Cerebellar cortex (tissue), 1 donor: ENCODE results near the gene CDS2.

Source experiments
- DNase-seq: peaks from one replicate; pipeline ENCODE4 v3.0.0-alpha.2; 2015; ENCODE audit warnings: low spot score

CDS2 gene

DNA sequence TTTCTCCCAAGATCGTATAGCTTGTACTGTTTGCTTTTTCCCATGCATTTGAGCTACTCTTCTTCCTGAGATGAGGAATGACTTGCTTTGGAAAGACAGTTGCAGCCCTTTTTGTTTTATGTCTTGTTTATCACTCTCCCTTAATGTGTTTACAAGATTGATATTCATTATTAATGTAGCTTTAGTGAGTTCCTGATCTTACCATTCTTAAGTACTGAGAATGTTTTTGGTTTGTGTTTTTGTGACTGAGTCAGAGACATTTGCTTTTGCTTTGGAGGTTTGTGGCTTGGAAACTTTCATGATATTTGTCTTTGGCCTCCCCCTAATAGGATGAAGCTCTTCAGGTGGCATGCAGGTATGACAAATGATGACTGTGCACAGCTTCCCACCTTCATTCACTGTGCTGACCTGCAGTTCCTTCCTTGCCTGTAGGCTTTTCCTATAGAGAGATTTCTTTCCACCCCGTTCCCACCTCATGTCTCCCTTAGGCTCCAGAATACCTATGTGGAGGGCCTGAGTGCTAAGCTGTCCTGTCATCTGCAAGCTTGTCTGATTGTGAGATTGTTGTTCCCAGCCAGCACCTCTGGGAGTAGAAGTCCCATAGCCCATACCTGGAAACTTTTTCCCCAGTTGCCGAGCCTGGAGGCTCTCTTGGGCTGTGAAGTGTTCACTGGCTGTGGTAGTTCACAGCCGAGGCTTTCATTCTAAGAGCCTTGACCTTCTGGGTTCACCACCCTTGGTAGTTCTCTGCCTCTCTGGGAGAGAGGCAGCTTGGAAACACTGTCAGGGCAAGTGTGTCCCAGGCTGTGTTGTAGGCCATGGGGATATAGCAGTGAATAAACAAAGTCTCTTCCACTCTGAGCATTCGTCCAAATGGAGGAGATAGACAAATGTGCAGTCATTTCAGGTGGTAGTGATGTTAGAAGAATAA, 27.1 kb downstream of the CDS2 start:
- no peak for DNase-seq

DNA sequence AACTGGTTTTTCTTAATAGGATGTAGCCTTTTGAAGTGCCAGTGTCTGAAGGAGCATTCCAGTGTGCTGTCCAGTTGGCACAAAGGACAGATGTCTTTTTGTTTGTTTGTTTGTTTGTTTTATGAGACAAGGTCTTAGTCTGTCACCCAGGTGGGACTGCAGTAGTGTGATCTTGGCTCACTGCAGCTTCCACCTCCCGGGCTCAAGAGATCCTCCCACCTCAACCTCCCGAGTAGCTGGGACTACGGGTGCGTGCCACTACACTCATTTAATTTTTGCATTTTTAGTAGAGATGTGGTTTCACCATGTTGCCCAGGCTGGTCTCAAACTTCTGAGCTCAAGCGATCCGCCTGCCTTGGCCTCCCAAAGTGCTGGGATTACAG, 27.7 kb downstream of the CDS2 start:
- no peak for DNase-seq

DNA sequence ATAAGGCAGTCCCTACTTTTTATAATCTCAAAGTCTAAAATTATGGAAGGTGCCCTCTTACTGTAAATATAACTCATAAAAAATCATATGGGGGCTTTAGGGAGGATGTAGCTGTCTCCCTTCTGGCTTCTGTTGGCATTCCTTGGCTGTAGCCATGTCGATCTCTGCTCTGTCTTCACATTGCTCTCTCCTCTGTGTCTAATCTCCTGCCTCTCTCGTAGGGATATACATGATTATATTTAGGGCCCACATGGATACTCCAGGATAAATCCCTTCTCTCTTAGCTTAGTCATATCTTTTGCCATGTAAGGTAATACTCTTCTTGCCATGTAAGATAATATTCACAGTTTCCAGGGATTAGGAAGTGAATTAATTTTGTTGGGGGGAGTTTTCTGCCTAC, 28.6 kb downstream of the CDS2 start:
- DNase-seq, result no peak

DNA sequence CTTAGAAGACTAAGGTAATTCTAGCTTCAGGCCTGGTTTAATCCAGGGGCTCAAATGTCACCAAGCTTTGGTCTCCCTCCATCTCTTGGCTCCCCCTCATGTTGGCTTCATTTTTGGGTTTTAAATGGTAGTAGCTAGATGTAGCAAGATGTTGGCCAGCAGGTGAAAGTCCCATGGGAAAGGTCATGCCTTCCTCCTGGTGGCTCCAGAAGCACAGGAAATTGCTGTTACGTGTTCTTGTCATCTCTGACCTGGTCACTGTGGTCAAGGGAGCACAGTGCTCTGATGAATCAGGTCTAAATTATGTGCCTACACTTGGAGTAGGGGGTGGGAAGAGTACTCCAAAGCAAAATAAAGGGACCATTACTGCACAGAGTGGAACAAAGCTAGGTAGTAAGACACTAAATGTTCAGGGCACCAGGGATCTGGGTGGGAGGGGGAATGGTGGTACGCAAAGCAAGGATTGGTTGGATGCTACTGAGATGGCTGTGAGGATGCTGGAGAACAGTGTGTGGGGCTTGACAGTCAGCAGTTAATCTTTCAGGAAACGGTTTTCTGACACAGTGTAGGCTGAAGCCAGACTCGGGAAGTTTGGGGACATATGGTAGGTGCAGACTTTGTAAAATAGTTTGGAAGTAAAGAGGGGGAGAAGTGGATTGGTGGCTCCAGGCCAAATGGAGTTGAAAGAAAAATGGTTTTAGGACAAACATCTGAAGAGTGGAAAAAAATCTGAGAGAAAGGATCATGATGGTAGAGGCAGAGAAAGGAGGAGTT, 30.1 kb downstream of the CDS2 start:
- DNase-seq, result no peak

DNA sequence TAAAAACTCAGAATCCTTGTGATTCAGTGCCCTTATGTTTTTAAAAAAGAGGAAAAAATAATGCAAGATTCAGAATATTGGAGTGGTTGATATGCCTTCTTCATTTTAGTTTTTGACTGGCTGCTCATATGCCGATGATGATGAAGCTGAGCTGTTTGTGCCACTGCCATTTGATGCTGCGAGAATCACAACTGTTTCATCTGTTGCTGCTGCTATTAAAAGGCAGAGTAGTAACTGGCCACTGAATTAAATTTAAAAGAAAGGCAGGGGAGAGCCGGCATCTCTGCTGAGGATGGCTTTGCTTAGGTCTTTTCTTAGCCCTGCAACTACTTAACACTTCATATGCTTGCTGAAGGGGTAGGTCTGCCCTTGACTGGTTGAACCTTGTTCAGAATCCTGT, 33.1 kb downstream of the CDS2 start:
- DNase-seq, result no peak

DNA sequence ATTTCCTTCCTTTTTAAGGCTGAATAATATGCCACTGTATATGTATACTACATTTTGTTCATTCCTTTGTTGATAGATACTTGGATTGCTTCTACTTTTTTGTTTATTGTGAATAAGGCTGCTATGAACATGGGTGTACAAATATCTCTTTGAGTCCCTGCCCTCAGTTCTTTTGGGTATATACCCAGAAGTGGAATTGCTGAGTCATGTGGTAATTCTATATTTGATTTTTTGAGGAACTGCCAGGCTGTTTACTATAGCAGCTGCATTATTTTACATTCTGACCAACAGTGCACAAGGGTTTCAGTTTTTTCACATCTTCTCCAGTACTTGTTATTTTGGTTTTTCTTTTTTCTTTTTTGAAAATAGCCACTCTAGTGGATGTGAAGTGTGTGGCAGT, 34.1 kb downstream of the CDS2 start:
- DNase-seq, result no peak

DNA sequence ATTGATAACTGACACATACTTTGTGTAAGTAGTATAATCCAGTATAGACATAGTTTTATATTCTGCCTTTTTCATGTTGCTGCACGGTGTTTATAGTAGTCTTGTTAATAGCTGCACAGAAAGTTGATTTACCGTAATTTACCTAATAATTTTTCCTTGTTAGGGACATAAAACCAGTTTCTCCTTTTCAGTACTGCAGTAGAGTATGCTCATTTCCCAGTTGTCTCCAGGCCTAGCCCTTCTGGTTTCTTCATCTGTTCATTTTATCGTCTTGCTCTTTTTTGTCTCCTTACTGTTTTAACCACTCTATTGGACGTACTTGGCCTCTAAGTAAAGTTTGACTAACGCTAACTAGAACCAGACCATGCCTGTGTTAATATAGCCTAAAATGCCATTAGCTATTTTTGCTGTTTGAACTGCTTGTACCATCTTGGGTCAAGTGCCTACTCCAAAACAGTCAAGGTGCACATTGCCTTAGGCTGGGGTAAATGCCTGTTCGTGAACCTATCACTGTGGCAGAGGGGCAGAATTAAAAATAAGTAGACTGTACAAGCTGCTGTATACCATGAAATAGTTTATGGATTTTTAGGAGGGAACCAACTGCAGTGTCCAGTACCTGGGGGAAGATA, 34.8 kb downstream of the CDS2 start:
- DNase-seq, result no peak

DNA sequence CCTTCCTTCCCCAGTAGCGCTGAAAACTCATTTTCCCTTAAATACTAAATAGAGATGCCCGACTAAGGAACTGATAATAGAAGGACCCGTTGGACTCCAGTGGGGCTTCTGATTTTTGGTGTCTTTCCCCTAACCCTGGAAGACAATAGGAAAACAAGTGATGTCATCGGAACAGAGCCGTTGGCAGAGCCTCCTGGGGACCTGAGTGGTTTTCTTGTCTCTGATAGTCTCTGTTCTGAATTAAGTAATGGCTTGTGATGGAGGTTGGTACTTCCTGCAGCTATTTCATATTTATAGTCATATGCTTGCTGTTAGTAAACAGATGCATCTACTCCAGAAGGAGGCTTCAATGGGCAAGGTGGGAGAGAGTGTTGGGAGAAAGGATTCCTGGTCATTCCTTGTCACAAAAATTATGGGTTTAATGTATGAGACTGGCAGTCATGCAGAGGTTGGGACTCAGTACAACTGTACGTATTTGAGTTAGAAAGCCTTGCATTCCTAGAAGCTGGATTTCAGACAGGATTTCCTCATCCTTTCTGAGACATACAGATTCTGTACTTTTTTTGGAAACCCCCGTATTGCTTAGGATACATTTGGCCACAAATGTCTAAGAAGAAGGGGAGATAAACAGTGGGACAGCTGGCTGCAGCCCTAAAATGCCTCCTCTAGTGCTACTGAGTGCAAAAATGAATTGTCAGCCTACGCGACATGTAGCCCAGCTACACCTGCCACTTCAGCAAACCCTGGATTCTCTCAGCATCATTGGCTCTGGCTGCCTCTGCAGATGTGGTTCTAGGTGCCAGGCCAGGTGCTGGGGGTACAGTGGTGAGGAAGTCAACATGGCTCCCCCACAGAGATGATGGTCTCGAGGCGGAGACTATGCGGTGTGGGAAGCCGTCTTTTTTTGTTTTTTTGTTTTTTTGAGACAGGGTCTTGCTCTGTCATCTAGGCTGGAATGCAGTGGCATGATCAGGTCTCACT, 38.1 kb downstream of the CDS2 start:
- peak; percentile 66 for DNase-seq

DNA sequence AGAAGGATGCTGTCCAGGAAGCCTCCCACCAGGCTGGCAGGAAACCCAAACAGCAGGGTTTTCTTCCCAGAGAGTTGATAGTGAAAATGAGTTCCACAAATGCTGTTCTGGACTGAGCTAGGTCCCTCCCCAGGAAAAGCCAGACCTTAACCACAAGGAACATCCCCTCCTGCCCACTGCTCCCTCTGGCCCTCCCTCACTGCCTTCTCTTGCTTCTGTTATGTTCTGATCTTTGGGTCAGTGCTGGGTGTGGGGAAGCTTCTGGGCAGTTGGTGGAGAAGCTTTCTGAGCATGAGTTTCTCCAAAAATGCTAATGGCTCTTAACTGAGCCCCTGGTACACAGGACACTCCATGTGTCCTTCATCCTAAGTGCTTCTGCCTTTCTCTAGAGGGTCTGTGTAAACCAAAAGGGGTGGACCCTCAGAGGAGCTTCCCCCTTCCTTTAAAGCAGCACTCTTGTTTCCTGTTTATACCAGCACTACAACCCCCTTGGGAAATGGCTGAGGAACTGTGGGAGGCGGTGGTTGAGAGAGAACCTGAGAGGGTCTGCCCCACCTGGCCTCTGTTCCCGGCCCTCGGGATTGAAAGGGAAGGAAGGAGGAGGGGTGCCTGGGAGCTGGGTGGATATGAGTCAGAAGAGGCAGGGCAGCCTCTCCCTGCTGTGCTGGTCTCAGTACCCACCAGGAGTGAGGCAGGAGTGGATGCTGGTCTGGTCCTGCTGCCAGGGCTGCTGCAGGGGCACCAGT, 42.0 kb downstream of the CDS2 start:
- DNase-seq, result no peak

DNA sequence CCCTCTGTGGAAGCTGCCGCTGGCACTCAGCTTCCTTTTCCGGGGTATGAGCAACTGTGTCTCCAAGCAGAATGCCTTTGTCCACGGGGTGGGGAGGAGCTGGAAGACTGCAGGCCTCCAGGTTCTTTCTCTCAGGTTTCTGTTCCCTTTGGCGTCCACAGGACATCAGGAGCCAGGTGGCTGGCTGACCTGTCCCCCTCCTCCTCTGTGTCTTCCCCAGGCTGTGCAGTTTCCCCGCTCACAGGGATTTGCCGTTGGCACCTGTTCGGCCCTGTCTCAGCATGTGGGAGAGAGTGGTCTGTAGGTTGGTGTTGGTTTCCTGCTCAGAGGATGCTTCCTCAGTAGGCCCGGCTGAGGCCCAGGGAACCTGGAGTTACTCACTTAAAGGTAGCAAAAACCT, 43.5 kb downstream of the CDS2 start:
- peak; percentile 37 for DNase-seq

DNA sequence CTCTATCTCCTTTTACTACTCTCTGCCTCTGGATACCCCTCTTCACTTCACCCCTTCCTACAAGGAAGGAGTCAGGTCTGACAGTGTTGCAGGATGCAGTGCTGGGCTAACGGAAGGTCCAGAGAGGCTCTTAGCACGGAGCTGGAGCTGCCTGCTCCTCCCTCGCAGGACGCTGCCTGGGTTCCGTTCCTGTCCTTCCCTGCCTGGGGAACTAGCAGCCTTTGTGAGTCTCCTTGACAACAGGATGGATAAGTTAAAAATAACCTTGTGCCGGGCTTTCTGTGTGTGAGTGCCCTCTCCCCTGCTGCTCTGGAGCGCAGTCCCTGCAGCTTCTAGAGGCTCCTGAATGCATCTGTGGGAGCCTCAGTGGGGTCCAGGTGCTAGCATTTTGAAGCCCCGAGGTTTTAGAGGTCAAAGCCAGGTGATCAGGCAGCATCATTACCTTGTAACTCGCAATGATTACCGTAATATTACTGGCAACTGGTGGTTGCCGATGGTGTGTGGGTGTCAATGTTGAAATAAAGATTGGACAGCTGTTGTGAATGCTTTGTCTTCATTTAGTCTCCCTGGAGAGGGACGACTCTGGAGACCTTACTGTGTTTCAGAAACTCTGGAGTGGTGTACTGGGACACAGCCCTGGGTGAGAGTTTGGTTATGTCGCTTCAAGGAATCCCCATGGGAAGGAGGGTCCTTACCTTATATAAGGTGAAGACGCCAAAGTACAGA, 44.4 kb downstream of the CDS2 start:
- peak; percentile 89 for DNase-seq

DNA sequence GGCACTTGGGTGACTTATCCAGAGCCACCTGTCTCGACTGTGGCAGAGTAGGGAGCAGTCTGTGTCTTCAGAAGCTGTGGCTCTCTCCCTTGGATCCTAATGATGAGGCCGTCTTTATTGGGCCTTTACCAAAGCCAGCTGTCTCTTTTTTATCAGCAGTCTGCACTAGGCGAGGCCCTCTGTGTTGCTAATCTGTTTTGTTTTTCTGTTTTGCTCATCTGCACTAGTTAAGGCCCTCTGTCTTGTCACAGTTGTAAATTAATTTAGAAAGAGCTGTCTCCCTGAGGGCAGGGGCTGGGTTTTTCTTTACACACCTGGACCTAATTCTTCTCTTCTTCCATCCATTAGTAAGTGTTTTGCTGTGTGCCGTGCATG, 45.0 kb downstream of the CDS2 start:
- DNase-seq, result peak; percentile 26

DNA sequence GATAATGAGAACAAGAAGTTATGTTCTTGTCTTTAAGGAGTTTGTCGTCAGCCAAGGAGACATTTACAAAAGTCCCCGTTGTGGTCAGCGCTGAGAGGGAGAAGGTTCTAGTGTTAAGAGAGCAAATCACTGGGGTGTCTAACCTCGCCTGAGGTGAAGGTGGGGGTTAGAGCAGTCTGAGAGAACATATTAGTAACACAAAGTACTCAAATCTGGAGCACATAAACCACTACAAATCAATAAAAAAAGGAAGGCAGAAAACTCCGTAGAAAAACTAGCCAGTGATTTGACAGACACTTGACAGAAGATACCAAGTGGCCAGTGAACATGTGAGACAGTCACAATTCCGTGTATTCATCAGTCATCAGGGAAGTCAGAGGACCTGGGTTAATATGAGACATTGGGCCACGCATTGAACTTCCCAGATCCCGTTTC, 45.4 kb downstream of the CDS2 start:
- DNase-seq, result peak; percentile 27

DNA sequence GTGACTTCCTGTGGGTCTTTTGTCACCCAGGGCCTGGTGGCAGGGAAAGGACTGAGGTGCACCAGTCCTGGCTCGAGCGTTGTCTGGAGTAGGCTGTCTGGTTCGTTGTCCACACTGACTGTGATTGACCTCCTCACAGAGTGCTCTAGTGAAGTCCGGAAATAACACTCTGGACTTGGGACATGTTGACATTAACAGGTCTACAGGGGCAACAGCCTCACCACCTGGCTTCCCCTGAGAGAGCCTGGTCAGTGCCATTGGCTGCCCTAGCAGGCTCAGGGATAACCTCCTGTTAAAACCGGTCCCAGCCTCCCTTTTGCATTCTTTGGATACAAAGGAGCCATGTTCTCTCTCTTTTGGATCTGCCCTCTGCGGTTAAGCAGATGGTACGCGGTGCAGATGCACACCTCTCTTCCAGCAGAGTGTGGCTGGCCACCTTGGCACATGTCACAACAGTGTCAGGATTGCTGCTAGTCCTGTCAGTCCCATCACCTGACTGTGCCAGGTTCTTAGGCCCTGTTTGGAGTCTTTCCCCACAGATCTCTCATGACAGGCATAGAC, 46.2 kb downstream of the CDS2 start:
- peak; percentile 42 for DNase-seq

DNA sequence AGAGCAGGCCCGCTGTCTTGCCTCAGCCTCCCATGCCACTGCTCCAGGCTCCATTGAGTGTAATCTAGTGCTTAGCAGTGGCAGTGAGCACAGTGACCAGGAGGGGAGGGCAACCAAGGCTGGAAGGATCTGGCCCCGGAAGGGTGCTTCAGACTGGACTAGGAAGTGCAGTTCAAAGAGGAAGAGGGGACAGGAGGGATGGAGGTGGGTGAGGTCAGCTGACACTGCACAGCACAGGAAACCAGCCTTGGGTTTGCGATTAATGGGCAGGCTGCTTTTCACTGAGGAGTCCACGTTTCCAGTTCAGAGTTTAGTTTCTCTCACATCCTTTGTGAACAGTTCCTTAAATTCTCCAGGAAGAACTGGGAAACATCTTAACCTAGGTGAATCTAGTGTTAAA, 46.9 kb downstream of the CDS2 start:
- DNase-seq, result no peak

DNA sequence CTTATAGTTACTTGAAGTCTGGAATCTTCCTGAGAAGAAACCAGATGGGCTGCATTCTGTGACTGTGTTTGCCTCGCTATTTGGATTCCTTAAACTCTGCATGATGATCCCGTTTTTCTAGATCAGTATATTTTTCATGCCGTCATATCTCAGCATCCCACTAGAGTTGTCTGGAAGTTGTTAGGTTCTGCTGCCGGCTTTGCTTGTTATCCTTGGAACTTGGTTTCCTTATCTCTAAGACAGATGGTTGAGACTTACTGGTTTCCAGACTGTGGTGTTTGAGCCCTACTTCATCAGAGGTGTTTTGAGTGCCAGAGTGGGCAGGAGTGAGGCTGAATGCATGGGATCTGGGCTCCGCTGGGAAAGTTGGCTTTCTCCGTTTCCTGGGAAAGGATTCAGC, 50.3 kb downstream of the CDS2 start:
- DNase-seq, result no peak

DNA sequence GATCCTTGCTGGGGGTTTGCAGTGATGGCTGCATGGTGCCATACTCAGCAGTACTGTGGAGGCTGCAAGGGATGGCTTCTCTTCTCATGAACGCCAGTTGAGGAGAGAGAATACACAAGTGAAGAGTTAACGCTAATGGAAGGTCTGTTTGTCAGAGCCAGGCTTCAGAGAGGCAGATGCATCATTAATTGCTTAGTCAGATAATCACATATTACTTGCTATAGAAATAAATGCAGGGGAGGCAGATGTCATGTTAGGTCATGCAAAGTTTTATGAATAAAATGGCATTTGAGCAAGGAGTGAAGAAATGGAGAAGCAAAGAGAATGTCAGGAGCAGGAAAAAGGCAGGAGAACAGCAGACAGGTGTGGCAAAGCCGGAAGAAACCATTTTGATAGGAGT, 51.2 kb downstream of the CDS2 start:
- no peak for DNase-seq

DNA sequence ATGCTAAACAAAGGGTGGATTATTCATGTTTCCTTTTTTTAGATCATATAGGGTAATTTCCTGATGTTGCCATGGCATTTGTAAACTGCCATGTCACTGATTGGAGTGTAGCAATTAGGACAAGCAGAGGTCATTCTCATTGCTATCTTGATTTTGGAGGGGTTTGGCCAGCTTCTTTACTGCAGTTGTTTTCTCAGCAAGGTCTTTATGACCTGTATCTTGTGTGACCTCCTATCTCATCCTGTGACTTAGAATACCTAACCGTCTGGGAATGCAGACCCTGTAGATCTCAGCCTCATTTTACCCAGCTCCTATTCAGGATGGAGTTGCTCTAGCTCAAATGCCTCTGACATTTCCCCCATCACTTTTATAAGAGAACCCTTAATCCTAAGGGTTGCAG, 53.6 kb downstream of the CDS2 start:
- no peak for DNase-seq

DNA sequence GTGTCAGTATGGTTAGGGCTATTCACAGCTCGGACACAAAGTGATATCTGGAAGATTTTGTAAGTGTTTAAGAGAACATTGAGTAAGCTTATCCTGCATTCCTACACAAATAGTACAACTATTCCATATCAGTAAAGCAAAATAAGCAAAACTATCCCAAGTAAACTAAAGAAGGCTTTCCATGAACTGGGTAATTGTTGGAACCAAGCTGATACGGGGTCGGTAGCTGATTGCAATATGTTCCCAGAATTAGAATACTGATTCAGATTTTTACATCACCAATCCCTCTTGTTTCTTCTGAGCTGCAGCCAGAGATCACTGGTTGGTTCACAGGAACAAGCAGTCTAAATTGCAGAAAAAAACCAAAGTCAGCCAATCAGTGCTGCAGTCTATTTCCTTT, 54.1 kb downstream of the CDS2 start:
- DNase-seq, result no peak

DNA sequence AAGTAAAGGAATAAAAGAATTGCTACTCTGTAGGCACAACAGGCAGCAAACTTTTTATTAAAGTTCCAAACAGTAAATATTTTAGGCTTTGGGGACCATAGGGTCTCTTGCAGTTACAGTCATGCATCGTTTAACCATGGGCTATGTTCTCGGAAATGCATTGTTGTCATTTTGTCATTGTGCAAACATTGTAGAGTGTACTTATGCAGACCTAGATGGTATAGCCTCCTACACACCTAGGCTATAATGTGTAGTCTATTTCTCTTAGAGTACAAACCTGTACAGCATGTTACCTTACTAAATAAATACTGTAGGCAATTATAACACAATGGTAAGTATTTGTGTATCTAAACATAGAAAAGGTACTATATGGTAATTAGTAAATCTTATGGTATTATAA, 54.7 kb downstream of the CDS2 start:
- no peak for DNase-seq
